Prostate gland (tissue), 2 donors: ENCODE results near the gene ZSWIM3.

ENCODE experiments used
- POLR2A ChIP-seq: fragments of 450-650 bp; IDR thresholded peaks from one replicate; pipeline ENCODE4 v1.6.1; 2016; ENCODE audit warnings: antibody characterized with exemption, mild to moderate bottlenecking
- POLR2AphosphoS5 ChIP-seq: sonication (generic); formaldehyde crosslinking; IDR thresholded peaks from one replicate; pipeline ENCODE4 v1.6.1; 2017; ENCODE audit warnings: antibody characterized with exemption
- TF ChIP-seq, protein P1 (sequence below), 4 experiments: fragments of 200-600 bp in 2 of 4; fragments of 450-650 bp in 2 of 4; sonication (generic) in 2 of 4; IDR thresholded peaks; 1 replicate in 3 of 4; 2 replicates in 1 of 4; pipeline ENCODE4 v1.5.1; 2016 to 2019; ENCODE audit warnings: antibody characterized with exemption in 4 of 4, mild to moderate bottlenecking in 2 of 4, moderate library complexity in 2 of 4

DNA sequence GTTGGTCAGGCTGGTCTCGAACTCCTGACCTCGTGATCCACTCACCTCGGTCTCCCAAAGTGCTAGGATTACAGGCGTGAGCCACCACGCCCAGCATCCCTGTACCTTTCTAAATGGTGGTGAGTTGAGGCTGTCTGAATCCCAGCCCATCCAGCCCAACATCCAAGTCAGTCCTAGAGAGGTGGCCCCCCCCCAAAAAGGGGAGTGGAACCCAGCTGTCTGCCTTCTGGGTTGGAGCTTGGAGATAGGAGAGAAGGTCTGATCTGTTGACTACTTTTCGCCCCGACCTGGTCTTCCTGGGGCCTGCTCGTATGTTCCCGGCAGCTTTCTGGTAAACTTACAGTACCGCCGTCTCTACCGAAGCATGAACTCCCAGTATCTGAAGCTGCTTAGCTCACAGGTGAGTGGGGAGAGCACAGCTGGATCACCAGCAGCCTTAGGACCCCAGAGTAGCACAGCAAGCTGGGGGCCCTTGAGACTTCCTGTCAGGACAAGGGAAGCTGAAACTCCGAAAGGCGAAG lies 39.3 kb downstream of the ZSWIM3 start:
- TF ChIP-seq, protein P1, sequence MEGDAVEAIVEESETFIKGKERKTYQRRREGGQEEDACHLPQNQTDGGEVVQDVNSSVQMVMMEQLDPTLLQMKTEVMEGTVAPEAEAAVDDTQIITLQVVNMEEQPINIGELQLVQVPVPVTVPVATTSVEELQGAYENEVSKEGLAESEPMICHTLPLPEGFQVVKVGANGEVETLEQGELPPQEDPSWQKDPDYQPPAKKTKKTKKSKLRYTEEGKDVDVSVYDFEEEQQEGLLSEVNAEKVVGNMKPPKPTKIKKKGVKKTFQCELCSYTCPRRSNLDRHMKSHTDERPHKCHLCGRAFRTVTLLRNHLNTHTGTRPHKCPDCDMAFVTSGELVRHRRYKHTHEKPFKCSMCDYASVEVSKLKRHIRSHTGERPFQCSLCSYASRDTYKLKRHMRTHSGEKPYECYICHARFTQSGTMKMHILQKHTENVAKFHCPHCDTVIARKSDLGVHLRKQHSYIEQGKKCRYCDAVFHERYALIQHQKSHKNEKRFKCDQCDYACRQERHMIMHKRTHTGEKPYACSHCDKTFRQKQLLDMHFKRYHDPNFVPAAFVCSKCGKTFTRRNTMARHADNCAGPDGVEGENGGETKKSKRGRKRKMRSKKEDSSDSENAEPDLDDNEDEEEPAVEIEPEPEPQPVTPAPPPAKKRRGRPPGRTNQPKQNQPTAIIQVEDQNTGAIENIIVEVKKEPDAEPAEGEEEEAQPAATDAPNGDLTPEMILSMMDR (IDR thresholded peaks at IDR 0.05), result no peak
- TF ChIP-seq POLR2A (no peak), POLR2AphosphoS5 (no peak)
